HG03066 (cell line): ENCODE results near the gene KRT222.

Experiments used
- ATAC-seq: cut with Tn5 transposase; IDR thresholded peaks from one replicate; pipeline ENCODE4 v1.9.1; 2021; ENCODE audit warnings: low read depth; ENCODE audit not compliant: unreplicated experiment

KRT222 gene

DNA sequence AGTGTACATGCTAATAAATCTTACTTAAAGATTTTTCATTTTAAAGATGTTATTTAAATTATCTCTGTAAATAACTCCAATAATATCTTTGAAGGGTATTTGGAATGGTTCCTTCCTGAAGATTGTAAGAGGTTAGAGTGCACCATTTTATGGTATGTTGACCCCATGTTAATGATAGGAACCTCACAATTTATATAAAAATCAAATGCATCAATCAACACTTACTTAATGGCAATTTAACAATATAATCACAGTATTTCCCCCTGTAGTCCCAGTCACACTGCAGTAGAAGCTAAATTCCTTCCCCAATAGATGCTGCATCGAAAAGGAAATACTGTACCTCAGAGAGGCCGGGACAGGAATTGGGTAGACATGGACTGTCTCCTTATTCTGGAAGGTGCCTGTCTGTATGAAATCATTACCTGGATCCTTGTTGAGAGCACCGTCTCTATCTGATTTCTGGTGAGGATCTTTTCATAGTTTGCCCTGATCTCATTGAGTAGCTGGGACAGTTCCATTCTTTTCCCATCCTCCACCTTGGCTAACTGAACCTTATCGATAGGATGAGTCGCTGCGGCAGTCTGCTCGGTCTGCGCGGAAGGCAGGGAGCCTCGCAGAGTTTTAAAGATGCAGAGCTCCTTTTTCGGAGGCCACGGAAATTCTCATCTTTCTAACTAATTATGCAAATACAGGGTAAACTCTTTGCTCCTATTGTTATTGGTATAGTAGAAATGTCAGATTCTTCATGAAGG is at the start of gene KRT222:
Gene KRT222 (minus strand): TSS at position 596 of the 752 bp plus-strand sequence. CDS start 78 bp downstream, at position 518.
- ATAC-seq, result no peak

DNA sequence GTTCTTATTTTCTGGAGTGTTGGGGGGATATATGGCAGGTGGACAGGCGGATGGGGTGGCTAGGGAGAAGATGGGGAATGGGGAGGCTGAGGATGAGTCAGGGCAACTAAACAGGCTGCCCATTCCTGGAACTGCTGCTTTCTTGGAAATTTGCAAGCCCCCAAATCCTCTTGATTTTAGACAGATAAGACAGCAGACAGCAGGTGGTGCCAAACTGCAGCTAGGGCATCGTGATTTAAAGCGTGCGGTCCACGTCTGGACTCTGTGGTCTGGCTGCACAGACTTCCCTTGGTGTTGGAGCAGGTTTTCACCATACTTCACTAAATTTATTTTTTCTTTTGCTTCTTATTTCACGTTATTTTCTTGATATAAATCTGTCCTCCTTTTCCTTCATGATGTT is 49.5 kb upstream of the KRT222 start:
- ATAC-seq, result no peak

DNA sequence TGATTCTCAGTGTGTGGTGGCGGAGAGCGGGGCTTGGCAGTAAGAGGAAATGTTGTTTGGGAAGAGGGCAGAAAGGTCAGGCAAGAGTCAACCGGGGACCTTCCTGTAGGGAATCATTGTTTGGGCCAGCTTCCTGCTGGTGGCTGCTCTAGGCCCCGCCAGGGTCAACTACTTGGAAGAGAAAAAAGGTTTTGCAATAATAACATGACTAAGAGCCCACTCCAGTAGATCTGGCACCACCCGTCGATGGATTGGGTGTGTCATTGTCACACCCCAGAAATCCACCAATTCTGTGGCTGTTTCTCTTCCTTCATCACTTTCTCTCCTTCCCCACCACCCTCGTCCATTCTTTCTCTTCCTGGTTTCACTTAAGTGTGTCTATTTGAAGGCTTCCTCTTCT is 42.8 kb upstream of the KRT222 start:
- ATAC-seq, result no peak

DNA sequence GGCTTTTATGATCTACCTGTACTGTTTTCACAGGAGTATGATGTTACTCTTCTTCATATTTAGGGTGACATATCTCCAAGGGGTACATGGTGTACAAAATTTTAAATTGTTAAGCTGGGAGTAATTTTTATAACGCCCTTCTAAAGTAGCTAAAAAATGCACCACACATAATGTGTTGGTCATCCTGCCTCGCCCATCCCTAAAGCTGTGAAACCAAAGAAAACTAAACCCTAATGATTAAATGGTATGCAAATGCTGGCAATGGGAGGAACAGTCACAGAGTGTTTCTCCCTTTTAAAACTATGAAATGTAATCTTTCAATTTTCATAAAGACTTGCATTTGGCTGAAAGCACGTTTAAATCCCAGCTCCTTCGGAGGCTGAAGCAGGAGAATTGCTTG is 40.6 kb upstream of the KRT222 start:
- no peak for ATAC-seq

DNA sequence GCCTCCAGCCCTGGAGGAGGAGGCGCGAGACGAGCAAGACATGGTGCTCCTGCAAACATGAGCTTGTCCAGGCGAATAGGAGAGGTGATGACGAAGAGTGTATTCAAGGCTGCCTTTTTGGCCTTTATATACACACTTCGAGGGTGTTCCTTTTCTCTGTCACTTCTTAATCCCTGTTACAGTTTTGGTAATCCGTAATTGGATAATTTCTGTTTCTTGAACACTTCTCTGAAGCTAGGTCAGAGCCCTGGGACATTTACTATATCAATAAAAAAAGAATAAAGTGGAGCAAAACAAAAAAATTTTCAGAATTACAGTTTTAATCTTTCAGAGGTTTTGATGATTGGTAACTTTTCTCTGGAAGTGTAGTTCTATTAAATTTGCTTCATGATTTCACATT is 38.7 kb upstream of the KRT222 start, which contains the start of gene KRT24:
Gene KRT24 (minus strand): TSS at position 101 of the 400 bp plus-strand sequence. CDS start 59 bp downstream, at position 42.
- ATAC-seq, result no peak

DNA sequence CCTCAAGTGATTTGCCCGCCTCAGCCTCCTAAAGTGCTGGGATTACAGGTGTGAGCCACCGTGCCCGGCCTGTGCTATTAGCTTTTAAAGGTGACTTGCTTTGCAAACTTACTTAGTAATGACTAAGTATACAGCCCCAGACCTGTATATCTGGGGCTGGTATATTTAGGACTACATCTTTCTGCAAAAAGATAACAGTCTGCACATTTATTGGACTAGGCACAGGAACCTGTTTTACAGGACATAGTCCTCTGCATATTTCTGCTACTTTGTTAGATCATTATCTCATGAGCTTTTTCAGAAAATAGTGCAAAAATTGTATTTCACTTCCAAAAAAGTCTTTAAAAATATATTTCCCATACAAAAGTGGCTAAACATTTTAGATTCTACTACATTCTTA is 37.3 kb upstream of the KRT222 start:
- ATAC-seq, result no peak

DNA sequence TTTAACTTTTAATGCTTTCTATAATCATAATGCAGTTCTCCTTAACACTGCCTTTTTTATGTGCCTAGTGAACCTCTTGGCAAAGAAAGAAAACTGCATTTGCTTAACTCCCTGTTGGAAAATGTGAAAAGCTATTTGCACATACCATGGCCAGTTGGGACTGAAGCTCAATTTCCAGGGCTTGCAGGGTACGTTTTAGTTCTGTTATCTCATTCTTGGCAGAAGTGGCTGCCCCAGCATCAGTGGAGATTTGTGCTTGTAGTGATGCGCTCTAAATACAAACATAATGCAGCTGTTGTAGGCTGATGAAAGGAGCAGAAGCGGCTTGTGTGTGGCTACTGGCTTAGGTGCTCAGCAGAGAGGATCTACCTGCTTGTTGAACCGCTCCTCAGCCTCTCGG is 34.9 kb upstream of the KRT222 start:
- no peak for ATAC-seq

DNA sequence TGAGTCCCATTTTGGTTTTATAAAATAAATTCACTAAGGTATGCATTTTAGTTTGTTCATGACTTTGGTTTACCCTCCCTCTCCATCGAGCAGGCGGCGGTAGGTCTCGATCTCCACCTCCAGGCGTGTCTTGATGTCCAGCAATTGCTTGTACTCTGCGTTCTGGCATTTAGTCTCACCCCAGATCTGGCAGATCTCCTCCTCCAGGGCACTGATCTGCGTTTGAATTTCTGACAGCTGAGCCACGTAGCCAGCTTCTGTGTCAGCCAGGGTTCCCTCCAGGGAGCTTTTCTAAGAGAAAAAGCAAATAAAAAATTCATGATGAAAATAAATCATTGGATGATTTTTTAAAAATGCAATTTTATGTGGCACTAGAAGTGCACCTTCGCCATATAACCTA is 34.4 kb upstream of the KRT222 start:
- ATAC-seq, result no peak

DNA sequence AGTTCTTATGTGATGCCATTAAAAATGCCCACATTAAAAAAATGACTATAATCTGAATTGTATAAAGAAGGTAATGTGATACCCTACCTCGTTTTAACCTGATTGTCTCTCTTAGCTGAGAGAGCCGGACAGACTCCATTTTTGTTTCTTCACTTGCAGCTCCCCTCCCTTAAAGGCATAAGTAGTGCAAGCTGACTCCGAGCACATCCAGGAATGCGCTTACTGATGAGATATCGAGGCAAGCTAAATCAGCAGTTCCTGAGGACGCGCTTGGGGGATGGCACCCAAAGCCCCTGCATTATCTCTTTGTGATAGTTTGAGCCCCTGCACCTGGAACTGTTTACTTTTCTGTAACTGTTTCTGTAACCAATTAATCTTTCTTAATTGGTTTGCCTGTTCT is 32.3 kb upstream of the KRT222 start:
- no peak for ATAC-seq

DNA sequence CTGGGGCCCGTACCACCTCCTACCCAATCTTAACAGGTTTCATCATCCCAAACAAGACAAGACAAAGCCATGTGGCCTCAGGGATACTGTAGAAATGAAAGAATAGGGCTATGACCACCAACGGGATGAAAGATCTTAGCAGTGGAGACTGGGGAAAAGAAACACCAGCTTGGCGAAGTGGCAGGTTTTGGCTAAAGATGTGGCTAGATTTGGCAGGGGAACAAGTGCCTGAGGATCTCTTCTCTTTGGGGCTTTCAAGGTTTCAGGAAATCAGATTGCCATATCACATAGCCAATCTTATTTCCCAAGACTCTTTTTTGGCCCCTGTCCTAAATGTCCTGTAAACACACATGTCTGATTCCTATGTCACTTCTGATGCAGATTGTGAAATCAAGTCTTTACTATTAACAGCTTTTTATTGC is 31.7 kb upstream of the KRT222 start:
- ATAC-seq, result no peak

DNA sequence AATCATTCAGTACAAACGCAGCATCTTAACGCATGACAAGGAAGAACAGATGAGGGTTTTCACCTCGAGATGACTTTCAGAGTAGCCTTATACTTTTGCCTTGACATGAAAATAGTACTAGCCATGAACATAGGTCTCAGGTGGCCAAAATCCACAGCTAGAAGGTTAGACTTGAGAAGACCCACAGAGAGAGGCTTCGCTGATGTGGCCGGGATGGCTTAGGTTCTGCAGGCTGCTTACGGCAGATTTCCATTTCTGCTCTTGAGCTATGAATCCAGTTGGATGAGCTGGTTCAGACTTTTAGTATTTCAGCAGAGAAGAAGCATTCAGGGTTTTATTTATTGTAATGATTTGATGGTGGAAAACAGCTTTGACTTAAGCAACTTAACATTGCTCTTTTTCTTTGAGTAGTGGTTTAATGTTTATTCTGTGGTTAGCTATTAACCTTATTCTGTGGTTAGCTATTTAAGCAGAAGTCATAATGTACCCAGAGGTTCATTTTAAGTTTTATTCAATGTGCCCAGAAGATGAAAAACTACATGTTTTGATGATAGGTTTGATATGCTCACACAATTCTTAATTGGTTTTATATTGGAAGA is 31.0 kb upstream of the KRT222 start:
- no peak for ATAC-seq

DNA sequence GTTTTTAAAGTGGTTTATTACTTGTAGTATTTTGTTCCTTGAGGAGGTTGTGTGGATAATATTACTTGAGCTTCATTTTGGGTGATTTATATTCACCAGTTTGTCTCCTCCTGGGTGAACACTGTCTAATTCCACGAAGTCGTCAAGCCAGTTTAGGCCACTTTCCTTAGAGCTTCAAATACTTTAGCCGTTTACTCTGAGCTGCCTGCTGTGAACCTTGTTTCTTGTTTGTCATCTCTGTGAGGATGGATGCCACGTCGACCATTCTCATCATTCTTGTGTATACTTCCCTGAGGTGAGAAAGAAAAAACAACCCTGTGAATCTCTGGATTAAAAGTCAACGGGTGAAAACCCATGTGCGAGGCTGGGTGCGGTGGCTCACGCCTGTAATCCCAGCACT is 29.6 kb upstream of the KRT222 start:
- no peak for ATAC-seq

DNA sequence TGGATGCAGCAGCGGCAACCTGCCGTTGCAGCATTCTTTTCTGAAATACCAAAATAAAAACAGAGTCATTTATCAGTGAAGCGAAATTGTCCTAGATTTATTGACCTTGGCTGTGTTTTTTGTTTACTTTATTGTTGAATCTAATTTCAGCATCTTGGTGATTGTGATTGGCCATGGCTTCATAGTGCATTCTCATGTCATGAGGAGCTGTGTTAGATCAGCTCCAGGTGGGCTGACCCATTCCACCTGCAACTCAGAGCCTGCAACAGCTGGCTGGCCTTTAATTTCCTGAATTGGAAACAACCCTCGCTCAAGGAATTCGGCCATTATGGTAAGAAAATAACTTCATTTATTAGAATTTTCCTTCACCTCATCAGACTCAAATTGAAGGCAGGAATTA is 22.1 kb upstream of the KRT222 start:
- no peak for ATAC-seq

DNA sequence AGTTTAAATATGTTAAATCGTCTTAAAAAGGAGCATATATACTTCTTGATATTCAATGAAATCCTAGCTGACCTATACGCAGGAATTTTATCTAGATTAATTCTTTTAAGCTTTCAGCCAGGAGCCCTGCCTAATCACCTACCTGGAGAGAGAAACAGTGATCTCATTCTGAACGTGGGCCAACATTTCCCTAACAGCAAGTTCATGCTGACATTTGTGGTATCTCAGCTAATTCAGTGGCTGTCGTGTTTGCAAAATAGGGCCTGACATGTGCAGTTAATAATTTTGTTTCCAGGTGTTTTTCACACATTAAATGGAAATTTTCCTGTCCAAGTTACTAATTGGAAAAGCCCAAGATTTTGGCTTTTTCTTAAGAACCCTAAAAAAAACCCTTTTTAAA is 21.2 kb upstream of the KRT222 start:
- ATAC-seq, result no peak

DNA sequence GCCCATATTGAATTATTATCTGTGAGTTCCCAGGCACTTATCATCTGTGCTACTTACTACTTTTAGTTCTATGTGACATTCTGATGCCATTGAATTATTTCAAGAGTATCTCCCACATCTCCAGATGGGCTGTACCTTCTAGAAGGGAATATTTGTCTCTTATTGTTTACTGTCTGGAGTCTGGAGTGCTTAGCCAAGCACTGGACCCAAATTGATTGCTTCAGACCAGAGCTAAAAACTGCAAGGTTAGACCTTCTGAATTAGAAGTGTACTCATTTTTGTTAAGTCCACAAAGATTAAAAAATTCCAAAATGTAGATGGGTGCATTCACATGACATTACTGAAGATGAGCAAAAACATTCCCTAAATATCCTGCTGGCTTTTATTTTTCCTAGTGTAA is 16.0 kb upstream of the KRT222 start:
- no peak for ATAC-seq

DNA sequence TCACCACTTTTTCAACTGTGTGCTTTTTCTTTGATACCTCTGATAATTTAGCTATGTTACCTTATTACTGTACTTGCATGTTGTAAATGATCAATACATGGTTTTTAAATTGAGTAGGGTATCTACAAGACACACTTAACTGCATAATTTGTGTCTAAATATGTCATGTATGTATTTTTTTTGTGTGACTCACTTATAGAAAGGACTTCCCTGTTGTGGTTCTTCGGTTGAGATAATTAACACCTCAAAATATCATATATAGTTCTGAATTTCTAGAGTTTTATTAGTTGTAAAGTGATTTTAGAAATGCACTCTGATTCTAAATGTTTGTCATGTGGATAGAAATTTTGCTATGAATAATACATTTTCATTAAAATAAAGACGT is 14.5 kb upstream of the KRT222 start:
- ATAC-seq, result no peak

DNA sequence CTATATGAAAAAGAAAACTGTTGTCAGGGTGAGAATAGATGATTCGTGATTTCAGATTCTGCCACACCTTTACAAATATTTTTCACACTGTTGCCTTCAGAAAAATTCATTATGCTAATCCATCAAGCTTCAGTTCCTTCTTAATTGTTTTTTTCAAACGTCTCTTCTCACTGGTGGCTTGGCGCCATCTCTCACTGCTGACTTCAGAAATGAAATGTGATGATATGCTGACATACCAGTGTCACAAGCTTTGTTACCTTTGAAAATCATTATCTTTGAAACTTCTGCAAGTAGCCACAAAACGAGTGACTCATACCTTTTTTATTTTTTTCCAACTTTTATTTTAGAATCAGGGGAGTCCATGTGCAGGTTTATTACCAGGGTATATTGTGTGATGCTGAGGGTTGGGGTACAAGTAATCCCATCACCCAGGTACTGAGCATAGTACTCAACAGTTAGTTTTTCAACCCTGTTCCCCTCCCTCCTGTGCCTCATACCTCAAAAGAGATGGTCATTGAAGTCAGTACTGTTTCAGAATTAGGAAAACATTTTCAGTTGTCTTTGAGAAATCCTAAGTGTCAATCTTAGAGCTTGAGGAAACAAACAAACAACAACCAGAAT is 14.0 kb upstream of the KRT222 start:
- ATAC-seq, result no peak

DNA sequence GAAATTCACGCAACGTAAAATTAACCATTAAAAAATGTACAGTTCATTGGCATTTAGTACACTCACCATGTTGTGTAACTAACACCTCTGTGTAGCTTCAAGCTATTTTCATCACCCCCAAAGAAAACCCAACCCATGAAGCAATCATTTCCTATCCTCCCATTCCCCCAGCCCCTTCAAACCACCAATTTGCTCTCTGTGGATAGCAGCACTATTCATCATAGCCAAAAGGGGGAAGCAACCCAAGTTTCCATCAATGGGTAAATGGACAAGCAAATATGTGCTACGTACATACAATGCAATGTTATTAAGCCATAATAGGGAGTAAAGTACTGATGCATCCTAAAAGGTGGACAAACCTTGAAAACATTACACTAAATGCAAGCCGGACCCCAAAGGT is 10.9 kb upstream of the KRT222 start:
- ATAC-seq, result no peak

DNA sequence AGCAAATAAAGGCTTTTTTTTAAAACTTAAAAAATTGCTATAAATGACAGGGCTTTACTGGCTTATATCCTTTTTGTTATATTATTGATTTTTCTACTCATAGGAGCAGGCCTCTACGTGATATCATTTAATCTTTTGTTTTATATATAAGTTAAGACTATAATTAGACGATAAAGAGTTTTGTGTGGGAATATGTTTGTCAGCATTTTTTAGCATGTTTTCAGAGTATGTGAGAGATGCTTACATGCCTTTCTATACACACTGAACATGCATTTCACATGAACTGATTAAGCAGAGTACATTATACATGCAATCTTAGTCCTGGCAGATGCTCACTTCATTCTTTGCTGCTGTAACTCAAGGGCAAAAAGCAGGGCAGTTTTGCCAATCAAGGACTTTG is 7.7 kb upstream of the KRT222 start:
- ATAC-seq, result no peak

DNA sequence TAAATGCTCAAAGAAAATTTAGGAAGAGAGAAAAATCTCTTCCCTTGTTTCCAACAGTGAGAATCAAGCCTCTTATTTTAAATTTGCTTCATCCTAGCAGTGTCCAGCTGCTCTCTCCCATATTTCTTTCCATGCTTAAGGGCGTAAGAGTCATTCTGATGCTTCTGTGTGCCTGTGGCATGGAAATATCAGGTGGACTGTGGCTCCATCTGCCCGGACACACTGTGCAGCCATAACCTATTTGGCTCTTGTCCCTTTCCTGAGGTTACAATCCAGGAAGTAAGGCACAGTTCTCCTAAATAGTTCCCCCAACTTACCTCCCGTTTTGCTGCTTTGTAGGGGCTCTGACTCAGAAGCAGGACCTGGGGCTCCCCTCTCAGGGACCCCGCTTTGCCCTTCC is 6.3 kb upstream of the KRT222 start:
- ATAC-seq, result no peak

DNA sequence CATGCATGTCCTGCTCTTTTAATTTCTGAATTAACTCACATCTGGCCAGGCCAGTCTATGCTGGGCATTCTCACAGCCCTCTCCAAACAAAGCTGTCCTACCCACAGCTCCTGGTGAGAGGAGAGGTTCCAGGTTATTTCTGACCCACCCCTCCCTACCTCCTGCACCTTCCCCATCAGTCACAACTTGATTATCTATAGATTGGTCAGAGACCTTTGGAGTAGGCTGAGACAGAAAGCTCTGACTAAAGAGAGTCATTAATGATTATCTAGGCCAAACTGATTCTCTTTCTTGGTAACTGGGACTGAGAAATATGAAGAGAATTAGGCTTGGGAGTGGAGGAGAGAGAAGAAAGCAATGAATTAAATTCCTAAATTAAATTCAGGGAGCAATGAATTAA is 1.4 kb upstream of the KRT222 start:
- no peak for ATAC-seq

DNA sequence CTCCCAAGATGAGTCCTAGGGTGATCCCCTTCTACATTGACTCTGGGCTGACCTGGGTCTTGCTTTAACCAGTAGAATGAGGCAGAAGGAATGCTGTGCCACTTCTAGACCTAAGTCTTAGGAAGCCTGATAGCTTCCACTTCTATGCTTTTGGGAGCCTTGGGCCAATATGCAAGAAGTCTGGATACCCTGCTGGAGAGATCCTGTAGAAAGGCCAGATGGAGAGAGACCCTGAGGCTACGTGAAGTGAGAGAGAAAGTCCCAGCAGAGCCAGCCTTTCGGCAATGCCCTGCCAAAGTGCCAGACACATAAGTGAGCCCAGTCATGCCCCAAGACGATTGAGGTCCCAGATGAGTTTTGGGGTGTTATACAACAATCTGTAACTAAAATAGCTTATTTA is 1.7 kb downstream of the KRT222 start:
- ATAC-seq, result no peak
